Ishikawa (cell line): ENCODE data around the gene PIAS4.

Experiments
- CEBPB ChIP-seq: IDR thresholded peaks from 2 replicates; pipeline ENCODE4 v1.6.1; 2012
- CREB1 ChIP-seq: IDR thresholded peaks from 2 replicates; pipeline ENCODE4 v1.6.1; 2012; ENCODE audit warnings: low read depth
- EGR1 ChIP-seq: IDR thresholded peaks from 2 replicates; pipeline ENCODE4 v1.6.1; 2012
- EP300 ChIP-seq: IDR thresholded peaks from 2 replicates; pipeline ENCODE4 v1.6.1; 2012; ENCODE audit warnings: borderline replicate concordance
- FOXM1 ChIP-seq: IDR thresholded peaks from 2 replicates; pipeline ENCODE4 v1.6.1; 2012; ENCODE audit warnings: low read depth, borderline replicate concordance
- NFIC ChIP-seq: IDR thresholded peaks from 2 replicates; pipeline ENCODE4 v1.6.1; 2012
- RAD21 ChIP-seq: IDR thresholded peaks from 2 replicates; pipeline ENCODE4 v1.6.1; 2012; ENCODE audit warnings: low read depth
- REST ChIP-seq: IDR thresholded peaks from 2 replicates; pipeline ENCODE4 v1.6.1; 2012; ENCODE audit warnings: low read depth, mild to moderate bottlenecking
- TAF1 ChIP-seq: IDR thresholded peaks from 2 replicates; pipeline ENCODE4 v1.6.1; 2012; ENCODE audit warnings: low read depth, mild to moderate bottlenecking
- TCF12 ChIP-seq: IDR thresholded peaks from 2 replicates; pipeline ENCODE4 v1.6.1; 2012; ENCODE audit warnings: low read depth
- TEAD4 ChIP-seq: IDR thresholded peaks from 2 replicates; pipeline ENCODE4 v1.6.1; 2012
- YY1 ChIP-seq: IDR thresholded peaks from 2 replicates; pipeline ENCODE4 v1.6.1; 2012; ENCODE audit warnings: low read depth
- ZBTB7A ChIP-seq: IDR thresholded peaks from 2 replicates; pipeline ENCODE4 v1.6.1; 2012; ENCODE audit warnings: low read depth
- TF ChIP-seq, protein P1 (sequence below): IDR thresholded peaks from 2 replicates; pipeline ENCODE4 v1.6.1; 2012
- TF ChIP-seq, protein P2 (sequence below): IDR thresholded peaks from 2 replicates; pipeline ENCODE4 v1.6.1; 2012

Gene PIAS4

GRCh38 chr19:4010808-4011110 is 3.2 kb downstream of the PIAS4 start:
- TF ChIP-seq YY1 (no peak), EP300 (no peak)
- TF ChIP-seq, protein P1, sequence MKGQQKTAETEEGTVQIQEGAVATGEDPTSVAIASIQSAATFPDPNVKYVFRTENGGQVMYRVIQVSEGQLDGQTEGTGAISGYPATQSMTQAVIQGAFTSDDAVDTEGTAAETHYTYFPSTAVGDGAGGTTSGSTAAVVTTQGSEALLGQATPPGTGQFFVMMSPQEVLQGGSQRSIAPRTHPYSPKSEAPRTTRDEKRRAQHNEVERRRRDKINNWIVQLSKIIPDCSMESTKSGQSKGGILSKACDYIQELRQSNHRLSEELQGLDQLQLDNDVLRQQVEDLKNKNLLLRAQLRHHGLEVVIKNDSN: no peak
- TF ChIP-seq, protein P2, sequence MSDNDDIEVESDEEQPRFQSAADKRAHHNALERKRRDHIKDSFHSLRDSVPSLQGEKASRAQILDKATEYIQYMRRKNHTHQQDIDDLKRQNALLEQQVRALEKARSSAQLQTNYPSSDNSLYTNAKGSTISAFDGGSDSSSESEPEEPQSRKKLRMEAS: no peak

GRCh38 chr19:4012092-4012974 is 4.8 kb downstream of the PIAS4 start:
- no peak for TF ChIP-seq FOXM1
- TF ChIP-seq RAD21: no peak
- no peak for TF ChIP-seq TCF12
- no peak for TF ChIP-seq TAF1
- TF ChIP-seq EGR1: no peak

DNA sequence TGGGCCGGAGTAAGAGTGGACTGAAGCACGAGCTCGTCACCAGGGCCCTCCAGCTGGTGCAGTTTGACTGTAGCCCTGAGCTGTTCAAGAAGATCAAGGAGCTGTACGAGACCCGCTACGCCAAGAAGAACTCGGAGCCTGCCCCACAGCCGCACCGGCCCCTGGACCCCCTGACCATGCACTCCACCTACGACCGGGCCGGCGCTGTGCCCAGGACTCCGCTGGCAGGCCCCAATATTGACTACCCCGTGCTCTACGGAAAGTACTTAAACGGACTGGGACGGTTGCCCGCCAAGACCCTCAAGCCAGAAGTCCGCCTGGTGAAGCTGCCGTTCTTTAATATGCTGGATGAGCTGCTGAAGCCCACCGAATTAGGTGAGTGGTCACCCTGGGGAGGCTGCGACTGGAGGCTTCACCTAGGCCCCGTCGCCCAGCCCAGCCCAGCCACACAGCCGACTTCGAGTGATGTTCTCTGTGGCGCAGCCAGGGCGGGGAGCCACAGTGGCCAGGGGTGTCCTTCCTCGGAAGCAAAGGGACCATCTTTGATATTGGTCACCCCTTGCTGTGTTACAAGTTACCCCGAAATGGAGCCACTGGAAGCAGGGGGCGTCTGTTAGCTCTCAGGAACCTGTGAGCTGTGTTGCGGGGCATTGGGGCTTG is 5.6 kb downstream of the PIAS4 start:
- TF ChIP-seq, protein P1: no peak
- TF ChIP-seq EGR1: no peak
- TF ChIP-seq FOXM1: no peak
- TF ChIP-seq TCF12: no peak
- TF ChIP-seq TEAD4: no peak
- TF ChIP-seq EP300: no peak
- TF ChIP-seq TAF1: no peak
- no peak for TF ChIP-seq YY1
- no peak for TF ChIP-seq NFIC
- no peak for TF ChIP-seq ZBTB7A
- TF ChIP-seq, protein P2: no peak
- no peak for TF ChIP-seq RAD21
- no peak for TF ChIP-seq CREB1
- TF ChIP-seq REST: no peak

GRCh38 chr19:4013886-4014540 is 6.5 kb downstream of the PIAS4 start:
- TF ChIP-seq CEBPB (no peak), EGR1 (no peak), ZBTB7A (no peak), YY1 (no peak), NFIC (no peak), CREB1 (no peak), TAF1 (no peak), REST (no peak), TCF12 (no peak), FOXM1 (no peak), TEAD4 (no peak), RAD21 (no peak), EP300 (no peak)
- TF ChIP-seq, protein P1: no peak
- TF ChIP-seq, protein P2: no peak
